IPS-15b (cell line): ENCODE data around the gene SYCE1.
"Not testable (repeated sequence)": the region's sequence is repeated elsewhere in the genome, so short reads cannot be mapped to it uniquely, and the experiment has no call there.

Experiments used
- H3K27me3 ChIP-seq: one replicate; pipeline ENCODE4 v1.6.1; 2013; ENCODE audit warnings: low read length; ENCODE audit not compliant: control insufficient read depth, insufficient read depth
- H3K36me3 ChIP-seq: one replicate; pipeline ENCODE4 v1.6.1; 2013; ENCODE audit warnings: low read length; ENCODE audit not compliant: control insufficient read depth, insufficient read depth
- H3K4me1 ChIP-seq: one replicate; pipeline ENCODE4 v1.6.1; 2013; ENCODE audit warnings: mild to moderate bottlenecking, low read length; ENCODE audit not compliant: control insufficient read depth, insufficient read depth
- H3K4me3 ChIP-seq: one replicate; pipeline ENCODE4 v1.5.1; 2013; ENCODE audit warnings: low read depth, low read length
- H3K9ac ChIP-seq: one replicate; pipeline ENCODE4 v1.6.1; 2013; ENCODE audit warnings: low read depth, mild to moderate bottlenecking, low read length
- H3K9me3 ChIP-seq: one replicate; pipeline ENCODE4 v1.6.1; 2013; ENCODE audit warnings: mild to moderate bottlenecking, low read length; ENCODE audit not compliant: control insufficient read depth, insufficient read depth

SYCE1 gene

GRCh38 chr10:133527771-133528271 lies 37.6 kb downstream of the SYCE1 start:
- no peaks in the 10 kb centered on the region for H3K27me3 ChIP-seq
- H3K4me3 ChIP-seq, result no peak overlapping the region
- H3K9ac ChIP-seq, result no peak overlapping the region
- no peaks in the 10 kb centered on the region for H3K4me1 ChIP-seq
- H3K36me3 ChIP-seq, result no peaks in the 10 kb centered on the region
- H3K9me3 ChIP-seq, result peaks cover 11% of the 10 kb centered on the region

GRCh38 chr10:133526957-133527588 lies 38.3 kb downstream of the SYCE1 start, which contains the start of gene CYP2E1:
TSS of gene CYP2E1 (plus strand) at chr10:133527363. CDS start at chr10:133527396, 33 bp downstream.
- no peak within 1 kb of the TSS for H3K9ac ChIP-seq
- H3K4me3 ChIP-seq, result no peak within 1 kb of the TSS
- no peaks in the 10 kb centered on the region for H3K4me1 ChIP-seq
- H3K36me3 ChIP-seq, result no peaks in the 10 kb centered on the region
- peaks cover 11% of the 10 kb centered on the region for H3K9me3 ChIP-seq
- no peaks in the 10 kb centered on the region for H3K27me3 ChIP-seq

DNA sequence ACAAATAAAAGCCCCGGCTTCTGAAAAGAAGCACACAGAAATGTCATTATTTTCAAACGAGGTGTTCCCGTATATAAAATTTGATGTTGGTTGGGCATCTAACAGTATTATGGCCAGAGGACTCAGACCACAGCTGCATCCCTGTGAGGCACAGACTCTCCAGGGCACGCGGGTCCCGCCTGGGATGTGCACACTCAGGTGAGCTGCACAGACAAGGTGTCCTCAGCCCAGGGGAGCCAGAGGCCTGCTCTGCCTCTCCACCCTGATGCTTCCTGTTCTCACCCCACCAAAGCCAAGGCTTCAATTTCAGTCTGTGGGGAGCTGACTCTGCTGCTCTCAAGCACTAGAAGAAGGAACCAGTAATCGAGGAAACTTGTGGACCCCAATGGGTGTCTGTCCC lies 39.9 kb downstream of the SYCE1 start:
- H3K9ac ChIP-seq, result no peak overlapping the region
- H3K36me3 ChIP-seq, result no peaks in the 10 kb centered on the region
- H3K27me3 ChIP-seq, result no peaks in the 10 kb centered on the region
- H3K9me3 ChIP-seq, result peaks cover 4% of the 10 kb centered on the region
- no peaks in the 10 kb centered on the region for H3K4me1 ChIP-seq
- no peak overlapping the region for H3K4me3 ChIP-seq

DNA sequence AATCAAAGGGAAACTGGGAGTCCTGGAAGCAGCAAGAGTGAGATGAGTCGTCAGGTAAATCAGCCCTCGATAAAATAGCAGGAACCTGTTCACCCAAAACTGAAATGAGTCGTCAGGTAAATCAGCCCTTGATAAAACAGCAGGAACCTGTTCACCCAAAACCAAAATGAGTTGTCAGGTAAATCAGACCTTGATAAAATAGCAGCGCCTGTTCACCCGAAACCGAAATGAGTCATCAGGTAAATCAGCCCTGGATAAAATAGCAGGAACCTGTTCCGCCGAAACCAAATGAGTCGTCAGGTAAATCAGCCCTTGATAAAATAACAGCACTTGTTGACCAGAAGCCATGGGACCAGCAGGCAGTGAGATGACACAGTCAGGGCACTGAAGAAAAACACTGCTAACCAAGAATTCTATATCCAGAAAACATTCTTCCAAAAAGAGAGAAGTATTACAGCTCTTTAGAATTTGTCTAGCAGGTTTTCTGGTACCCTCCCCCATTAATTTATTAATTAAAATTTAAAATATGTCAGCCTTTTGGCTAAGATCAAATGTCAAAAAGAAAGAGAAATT lies 41.7 kb downstream of the SYCE1 start:
- H3K27me3 ChIP-seq, result no peaks in the 10 kb centered on the region
- no peaks in the 10 kb centered on the region for H3K36me3 ChIP-seq
- no peak overlapping the region for H3K9ac ChIP-seq
- H3K9me3 ChIP-seq, result peaks cover 4% of the 10 kb centered on the region
- H3K4me3 ChIP-seq, result no peak overlapping the region
- no peaks in the 10 kb centered on the region for H3K4me1 ChIP-seq

DNA sequence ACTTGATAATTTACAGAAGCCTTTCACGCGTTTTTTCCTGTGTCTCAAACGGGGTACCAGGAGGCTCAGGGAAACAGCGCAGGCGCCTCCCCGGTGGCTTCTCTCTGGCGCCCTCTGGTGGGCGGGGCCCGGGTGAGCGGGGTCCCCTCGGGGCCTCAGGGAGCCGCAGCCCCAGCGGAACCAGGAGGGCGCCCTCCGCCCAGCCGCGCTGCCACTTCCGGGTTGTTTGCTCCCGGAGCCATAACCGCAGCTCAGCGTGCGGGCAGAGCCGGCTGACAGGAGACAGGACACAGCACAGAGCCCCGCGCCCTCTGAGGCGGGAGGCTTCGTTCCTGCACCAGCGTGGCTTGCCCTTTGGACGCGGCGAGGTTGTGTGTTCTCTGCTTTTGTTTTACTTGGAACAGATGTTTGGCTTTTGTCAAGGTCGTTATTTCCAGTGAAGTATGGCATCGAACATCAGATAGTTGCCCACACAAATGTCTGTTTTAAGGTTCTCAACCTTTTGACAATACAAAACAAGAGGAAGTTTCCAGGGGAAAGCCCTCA lies 45.1 kb downstream of the SYCE1 start:
- H3K4me1 ChIP-seq, result no peaks in the 10 kb centered on the region
- no peaks in the 10 kb centered on the region for H3K36me3 ChIP-seq
- H3K9ac ChIP-seq, result no peak overlapping the region
- no peak overlapping the region for H3K4me3 ChIP-seq
- peaks cover 3% of the 10 kb centered on the region for H3K9me3 ChIP-seq
- no peaks in the 10 kb centered on the region for H3K27me3 ChIP-seq

DNA sequence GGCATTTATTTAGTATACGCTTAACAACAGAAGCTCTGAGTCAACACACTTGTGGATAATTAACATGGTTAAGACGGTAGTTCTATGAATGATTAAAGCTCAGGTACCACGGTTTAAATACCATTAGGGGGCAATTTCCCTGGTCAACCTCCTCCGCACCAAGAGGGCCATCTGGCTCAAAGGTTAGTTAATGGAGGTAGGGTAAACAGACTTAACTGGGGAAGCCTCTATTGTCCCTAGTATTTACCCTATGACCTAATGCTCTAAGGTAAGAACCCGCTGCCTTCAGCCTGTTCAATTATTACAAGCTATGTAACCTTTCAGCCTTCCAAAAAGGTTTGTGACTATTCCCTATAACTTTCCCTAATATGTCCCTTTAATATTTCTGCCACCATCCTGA lies 46.9 kb downstream of the SYCE1 start:
- H3K36me3 ChIP-seq, H3K9ac ChIP-seq, H3K27me3 ChIP-seq, H3K4me3 ChIP-seq, H3K4me1 ChIP-seq, H3K9me3 ChIP-seq: not testable (repeated sequence)

- Histone ChIP-seq H3K9me3 (peaks cover 3% of the 10 kb centered on the region), H3K27me3 (no peaks in the 10 kb centered on the region)
These were observed 49.3 kb downstream of the SYCE1 start for GRCh38 chr10:133516057-133516456.

DNA sequence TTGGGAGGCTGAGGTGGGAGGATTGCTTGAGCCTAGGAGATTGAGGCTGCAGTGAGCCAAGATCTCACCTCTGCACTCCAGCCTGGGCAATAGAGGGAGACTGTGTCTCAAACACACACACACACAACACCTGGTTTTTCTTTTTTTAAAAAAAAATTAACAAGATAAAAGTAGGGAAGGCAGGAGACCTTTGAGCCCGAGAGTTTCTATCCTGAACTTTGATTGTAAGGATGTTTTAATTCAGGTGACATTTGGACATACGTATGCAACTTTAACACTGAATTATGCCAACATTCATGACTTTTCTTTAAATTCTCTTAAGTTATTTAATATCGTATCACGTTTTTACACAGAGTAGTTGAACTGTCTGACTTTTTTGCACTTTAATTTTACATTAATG lies 49.9 kb downstream of the SYCE1 start:
- H3K36me3 ChIP-seq, result no peaks in the 10 kb centered on the region
- peaks cover 3% of the 10 kb centered on the region for H3K9me3 ChIP-seq
- no peak overlapping the region for H3K4me3 ChIP-seq
- no peaks in the 10 kb centered on the region for H3K27me3 ChIP-seq
- no peak overlapping the region for H3K9ac ChIP-seq
- H3K4me1 ChIP-seq, result no peaks in the 10 kb centered on the region

More at GRCh38 chr10:133516057-133516456, 49.3 kb downstream of the SYCE1 start:
- H3K4me3 ChIP-seq, result no peak overlapping the region
- H3K36me3 ChIP-seq, result no peaks in the 10 kb centered on the region
- no peak overlapping the region for H3K9ac ChIP-seq
- H3K4me1 ChIP-seq, result no peaks in the 10 kb centered on the region

DNA sequence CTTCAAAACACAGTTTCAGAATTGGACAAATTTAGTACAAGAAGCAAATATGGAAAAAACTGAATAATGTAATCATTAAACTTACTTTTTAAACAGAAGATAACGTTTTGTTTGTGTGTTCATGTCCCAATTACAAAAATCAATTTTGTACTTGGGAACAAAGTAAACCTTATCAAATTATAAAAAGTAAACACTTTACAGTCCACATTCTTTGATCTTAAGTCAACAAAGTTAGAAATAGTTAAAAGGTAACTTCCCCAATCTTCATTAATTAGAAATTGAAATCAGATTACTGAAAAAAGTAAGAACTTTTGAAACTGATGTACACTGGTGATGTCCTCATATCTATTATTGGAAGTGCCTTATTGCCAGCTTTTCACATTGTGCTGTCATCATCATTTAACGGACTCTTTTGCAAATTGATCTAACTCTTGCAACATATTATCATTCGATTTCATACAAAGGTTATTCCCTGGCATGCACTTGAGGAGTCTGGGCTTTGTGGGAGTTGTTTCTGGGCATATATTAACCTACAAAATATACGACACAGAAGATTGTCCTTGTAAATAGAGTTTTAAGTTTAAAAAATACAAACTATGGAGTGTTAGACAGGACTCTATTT lies 53.4 kb downstream of the SYCE1 start:
- no peak overlapping the region for H3K9ac ChIP-seq
- no peaks in the 10 kb centered on the region for H3K4me1 ChIP-seq
- no peak overlapping the region for H3K4me3 ChIP-seq
- peaks cover 5% of the 10 kb centered on the region for H3K9me3 ChIP-seq
- H3K27me3 ChIP-seq, result no peaks in the 10 kb centered on the region
- H3K36me3 ChIP-seq, result no peaks in the 10 kb centered on the region

- H3K27me3 ChIP-seq, result no peaks in the 10 kb centered on the region
- no peaks in the 10 kb centered on the region for H3K36me3 ChIP-seq
- no peaks in the 10 kb centered on the region for H3K4me1 ChIP-seq
- H3K9ac ChIP-seq, result no peak overlapping the region
- peaks cover 7% of the 10 kb centered on the region for H3K9me3 ChIP-seq
- H3K4me3 ChIP-seq, result no peak overlapping the region
These were observed 54.0 kb downstream of the SYCE1 start for GRCh38 chr10:133511408-133511807.

GRCh38 chr10:133509700-133510099 lies 55.7 kb downstream of the SYCE1 start:
- Histone ChIP-seq H3K9ac (no peak overlapping the region), H3K4me1 (no peaks in the 10 kb centered on the region), H3K9me3 (peaks cover 3% of the 10 kb centered on the region), H3K4me3 (no peak overlapping the region), H3K27me3 (no peaks in the 10 kb centered on the region), H3K36me3 (no peaks in the 10 kb centered on the region)
